GM21717 (cell line): ENCODE results near the gene HECTD4.
A peak's percentile ranks its signal among the peaks of the same experiment; 100 is the strongest.
"Not testable (repeated sequence)": the region's sequence is repeated elsewhere in the genome, so short reads cannot be mapped to it uniquely, and the experiment has no call there.

Experiments
- ATAC-seq: cut with Tn5 transposase; IDR thresholded peaks from one replicate; pipeline ENCODE4 v1.9.1; 2021; ENCODE audit warnings: mild to moderate bottlenecking, moderate library complexity; ENCODE audit not compliant: unreplicated experiment

HECTD4 gene

DNA sequence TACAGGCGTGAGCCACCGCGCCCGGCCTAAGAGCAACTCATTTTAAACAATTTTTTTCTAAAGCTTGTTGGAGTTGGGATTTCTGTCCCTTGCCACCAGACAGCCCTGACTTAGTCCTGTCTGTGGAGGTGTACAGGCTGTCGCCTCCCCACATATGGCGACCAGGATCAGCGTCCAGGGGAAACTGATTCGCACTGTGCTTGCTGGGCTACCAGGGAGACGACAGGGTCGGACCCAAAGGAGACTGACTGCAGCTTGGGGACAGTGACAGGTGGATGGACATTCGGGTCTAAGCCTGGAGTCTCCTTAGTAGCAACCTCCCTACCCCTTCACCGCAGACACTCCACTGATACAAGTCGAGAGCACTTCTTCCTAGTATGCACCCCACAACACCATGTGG, 216.6 kb downstream of the HECTD4 start:
- no peak for ATAC-seq

DNA sequence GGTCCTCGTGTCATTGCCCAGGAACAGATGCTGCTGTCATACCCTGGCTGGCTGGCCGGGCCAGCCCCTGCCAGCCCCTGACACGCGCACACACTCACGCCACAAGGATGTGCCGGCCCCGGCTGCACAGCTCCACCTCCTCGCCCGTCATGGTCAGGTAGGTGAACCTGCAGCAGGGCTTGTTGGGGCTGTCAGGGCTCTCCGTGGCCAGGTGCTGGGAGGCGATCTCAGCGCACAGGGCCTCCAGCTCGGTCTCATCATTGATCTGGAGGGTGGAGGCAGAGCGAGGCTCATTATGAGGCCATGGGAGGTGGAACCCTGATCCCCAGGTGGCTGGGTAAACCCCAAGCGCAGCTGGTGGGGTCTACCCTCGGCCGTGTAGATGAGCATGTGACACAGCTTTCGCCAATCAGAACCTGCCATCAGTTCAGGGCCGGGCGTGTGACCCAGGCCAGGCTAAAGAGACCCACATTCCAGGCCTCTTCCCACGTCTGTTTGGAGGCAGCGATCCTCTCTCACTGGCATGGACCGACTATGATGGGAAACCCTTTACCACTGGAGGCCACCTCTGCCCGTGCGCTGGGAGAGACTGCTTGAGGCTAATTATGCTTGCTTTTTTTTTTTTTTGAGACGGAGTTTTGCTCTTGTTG, 218.1 kb downstream of the HECTD4 start:
- ATAC-seq: no peak

- ATAC-seq: no peak
Measured at GRCh38 chr12:112163471-112163991, 218.7 kb downstream of the HECTD4 start.

DNA sequence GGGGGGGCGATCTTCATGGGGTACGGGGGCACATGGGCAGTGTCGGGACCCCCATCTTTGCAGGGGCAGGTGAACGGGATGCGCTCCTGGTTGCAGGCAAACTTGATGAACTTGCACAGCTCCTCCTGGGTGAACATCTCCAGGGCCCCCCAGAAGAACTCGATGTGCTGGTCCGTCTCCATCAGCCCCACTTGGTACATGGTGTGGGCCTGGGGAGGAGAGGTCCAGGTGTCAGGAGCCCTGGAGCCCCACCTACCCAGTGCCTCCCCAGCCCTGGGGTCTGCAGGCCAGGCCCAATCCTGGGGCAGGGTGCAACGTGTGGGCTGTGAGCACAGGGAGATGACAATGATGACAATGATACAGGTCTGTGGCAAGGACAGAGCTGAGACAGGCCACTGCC, 219.2 kb downstream of the HECTD4 start:
- ATAC-seq: no peak

DNA sequence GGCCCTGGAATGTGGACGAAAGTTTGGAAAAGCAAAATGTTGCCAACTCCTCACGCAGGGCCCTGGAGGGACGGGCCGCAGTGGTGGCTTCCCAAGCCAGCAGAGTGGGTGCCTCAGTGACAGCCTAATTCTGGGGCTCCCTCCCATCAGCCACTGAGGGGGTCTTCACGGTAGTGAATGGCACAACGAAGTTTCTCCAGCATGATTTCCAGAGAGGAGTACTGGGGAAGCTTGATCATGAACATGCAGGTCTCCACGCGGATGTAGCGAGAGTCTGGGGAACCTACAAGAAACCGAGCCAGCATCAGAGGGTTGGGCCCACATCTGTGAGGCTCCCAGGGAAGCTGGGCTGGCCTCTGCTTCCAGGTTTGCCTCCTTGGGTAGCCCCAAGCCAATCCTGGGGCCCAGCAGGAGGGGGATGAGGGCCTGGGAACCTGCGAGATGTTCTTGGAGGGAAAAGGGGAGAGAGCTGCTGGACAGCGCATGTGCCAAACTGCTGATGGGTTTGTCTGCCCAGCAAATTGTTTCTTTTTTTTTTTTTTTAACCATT, 219.9 kb downstream of the HECTD4 start:
- ATAC-seq: no peak

DNA sequence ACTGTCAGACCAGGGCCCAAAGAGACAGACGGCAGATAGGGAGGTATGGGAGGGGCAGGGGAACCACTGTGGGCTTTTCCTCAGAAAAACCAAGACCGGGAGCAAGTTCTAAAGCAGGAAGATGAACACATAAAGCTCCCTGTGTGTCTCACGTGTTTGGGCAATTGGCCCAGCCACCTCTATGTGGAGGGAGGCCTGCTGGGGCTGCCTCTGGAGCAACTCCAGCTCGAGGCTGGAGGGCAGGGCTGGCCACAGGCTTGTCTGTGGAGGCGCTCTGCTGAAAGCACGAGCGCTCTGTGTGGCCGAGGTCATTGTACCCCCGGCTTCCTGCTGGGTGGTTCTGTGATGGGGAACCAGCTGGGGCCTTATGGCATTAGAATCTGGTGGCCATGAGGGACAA, 220.5 kb downstream of the HECTD4 start:
- ATAC-seq: no peak

DNA sequence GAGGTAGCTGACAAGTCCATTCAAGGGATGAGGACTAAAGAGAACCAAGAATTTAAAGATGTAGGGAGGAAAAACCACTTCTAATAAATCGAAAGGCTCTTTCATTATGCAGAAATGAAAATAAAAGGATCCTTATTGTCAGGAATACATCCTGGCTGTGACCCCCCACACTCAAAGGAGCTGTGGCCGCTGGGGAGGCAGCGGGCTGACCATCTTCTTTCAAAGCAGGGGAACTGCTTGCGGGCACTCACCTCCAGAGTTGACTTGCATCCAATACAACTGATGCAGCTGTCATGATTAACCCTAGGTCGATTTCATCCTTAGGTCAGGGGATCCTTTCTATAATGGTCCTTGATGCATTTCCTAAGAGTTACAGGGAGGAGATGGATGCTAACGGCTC, 221.6 kb downstream of the HECTD4 start:
- ATAC-seq: no peak

GRCh38 chr12:112159146-112159541, 223.1 kb downstream of the HECTD4 start:
- no peak for ATAC-seq

DNA sequence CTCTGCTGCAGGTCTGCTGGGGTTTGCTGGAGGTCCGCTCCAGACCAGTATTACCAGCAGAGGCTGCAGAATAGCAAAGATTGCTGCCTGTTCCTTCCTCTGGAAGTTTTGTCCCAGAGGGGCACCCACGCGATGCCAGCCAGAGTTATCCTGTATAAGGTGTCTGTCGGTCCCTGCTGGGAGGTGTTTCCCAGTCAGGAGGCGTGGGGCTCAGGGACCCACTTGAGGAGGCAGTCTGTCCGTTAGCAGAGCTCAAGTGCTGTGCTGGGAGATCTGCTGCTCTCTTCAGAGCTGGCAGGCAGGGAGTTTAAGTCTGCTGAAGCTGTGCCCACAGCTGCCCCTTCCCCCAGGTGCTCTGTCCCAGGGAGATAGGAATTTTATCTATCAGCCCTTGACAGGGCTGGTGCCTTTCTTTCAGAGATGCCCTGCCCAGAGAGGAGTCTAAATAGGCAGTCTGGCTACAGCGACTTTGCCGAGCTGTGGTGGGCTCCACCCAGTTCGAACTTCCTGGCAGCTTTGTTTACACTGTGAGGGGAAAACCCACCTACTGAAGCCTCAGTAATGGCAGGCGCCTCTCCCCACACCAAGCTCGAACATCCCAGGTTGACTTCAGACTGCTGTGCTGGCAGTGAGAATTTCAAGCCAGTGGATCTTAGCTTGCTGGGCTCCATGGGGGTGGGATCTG, 223.6 kb downstream of the HECTD4 start:
- not testable (repeated sequence) for ATAC-seq

DNA sequence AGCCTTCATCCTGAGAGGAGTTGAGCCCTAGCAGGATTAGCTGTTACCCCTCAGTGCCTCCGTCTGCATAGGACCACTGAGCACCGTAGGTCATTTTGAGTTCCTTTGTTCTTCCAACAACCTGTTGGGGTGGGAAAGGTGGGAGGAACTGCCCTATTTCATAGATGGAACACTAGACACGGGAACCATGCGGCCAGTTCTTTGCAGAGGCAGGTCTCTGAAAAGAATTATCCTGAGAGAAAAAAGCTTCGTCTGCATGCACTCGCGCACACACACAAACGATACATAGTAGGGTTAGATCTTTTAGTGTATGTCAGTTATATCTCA, 228.4 kb downstream of the HECTD4 start:
- ATAC-seq: no peak

- no peak for ATAC-seq
Measured at GRCh38 chr12:112153181-112153892, 228.9 kb downstream of the HECTD4 start.

DNA sequence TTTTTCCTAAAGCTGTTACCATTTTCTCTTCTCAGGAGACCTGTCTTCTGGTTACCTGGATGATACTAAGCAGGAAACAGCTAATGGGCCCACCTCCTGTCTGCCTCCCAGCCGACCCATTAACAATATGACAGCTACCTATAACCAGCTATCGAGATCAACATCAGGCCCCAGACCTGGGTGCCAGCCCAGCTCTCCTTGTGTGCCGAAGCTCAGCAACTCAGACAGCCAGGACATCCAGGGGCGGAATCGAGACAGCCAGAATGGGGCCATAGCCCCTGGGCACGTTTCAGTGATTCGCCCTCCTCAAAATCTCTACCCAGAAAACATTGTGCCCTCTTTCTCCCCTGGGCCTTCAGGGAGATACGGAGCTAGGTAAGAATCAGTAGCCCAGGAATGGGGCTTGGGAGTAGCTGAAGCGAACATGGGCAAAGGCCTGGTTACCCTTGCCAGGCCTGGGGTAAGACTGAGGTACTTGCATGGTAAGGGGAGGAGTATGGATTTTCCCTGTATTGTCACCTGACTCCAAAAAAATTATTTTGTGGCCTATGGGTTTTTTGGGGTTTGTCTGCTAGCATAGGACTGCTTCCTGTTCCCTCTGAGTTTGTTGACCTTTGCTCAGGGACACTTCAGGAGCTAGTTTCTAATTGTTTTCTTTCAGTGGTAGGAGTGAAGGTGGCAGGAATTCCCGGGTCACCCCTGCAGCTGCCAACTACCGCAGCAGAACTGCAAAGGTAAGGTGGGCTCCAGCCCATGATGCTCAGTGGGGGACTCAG, 230.3 kb downstream of the HECTD4 start:
- no peak for ATAC-seq

GRCh38 chr12:112149596-112149995, 232.6 kb downstream of the HECTD4 start:
- no peak for ATAC-seq

- no peak for ATAC-seq
Measured at GRCh38 chr12:112148031-112148513, 234.2 kb downstream of the HECTD4 start.

- ATAC-seq: no peak
Measured at GRCh38 chr12:112146123-112146522, 236.1 kb downstream of the HECTD4 start.

GRCh38 chr12:112140728-112141127, 241.5 kb downstream of the HECTD4 start:
- no peak for ATAC-seq

GRCh38 chr12:112134731-112135130, 247.5 kb downstream of the HECTD4 start:
- ATAC-seq: no peak

DNA sequence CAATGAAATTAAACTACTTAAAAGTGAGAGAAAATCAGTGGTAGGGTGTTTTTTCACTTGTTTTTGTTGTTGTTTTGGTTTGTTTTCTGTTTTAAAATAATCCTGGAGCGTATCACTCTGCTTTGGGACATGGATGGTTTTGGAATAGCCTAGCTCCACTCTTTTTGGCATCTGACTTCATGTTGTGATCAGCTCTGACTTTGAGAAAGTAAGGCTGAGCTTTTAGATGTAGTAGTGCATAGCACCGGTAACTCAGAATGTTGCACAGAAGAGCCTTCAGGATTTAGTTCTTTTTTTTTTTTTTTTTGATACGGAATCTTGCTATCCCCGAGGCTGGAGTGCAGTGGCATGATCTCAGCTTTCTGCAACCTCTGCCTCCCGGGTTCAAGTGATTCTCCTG, 248.8 kb downstream of the HECTD4 start:
- no peak for ATAC-seq

- no peak for ATAC-seq
Measured at GRCh38 chr12:112131686-112132085, 250.5 kb downstream of the HECTD4 start.

GRCh38 chr12:112130441-112130998, 251.7 kb downstream of the HECTD4 start:
- peak; percentile 48 for ATAC-seq
